ENCODE results near the gene USP5.

GRCh38 chr12:6914947-6915788 lies 63.2 kb downstream of the USP5 start:
- no peak for TF ChIP-seq EZH2 (IDR thresholded peaks at IDR 0.05)
- no peak for TF ChIP-seq POLR2AphosphoS5 (IDR thresholded peaks at IDR 0.05; ENCODE audit: borderline replicate concordance, low read depth, low read length)

All from SK-N-MC (cell line).